Measurements from ENCODE around the gene COL19A1.

DNA sequence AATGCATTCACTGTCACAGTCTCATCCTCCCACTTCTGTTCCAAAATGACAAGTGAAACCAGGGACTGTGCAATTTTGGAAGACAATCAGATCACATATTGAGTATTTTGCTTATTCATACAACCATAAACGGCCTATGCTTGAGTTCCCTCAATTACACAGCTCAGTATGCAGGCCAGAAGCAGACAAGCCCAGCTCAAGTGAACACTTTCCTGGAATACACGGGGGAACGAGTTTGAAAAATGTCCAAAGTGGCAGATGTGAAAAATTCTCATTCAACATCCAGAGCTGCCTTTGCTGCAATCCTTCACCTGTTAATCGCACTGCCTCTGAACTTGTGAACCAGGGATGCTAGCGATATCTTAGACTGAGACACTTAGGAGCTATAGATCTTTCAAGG is 246.4 kb downstream of the COL19A1 start:
- TF ChIP-seq POLR2A (IDR thresholded peaks at IDR 0.05): no peak
- no peak for TF ChIP-seq CTCF (IDR thresholded peaks at IDR 0.05)
- TF ChIP-seq POLR2AphosphoS5 (IDR thresholded peaks at IDR 0.05): no peak
- TF ChIP-seq EP300 (IDR thresholded peaks at IDR 0.05): no peak

Measured in sigmoid colon (tissue), 4 donors.